Lung (tissue), 12 donors: ENCODE data around the gene TACR1. TPM values are rescaled to one million over a fixed set of nuclear protein-coding genes. Genes with fewer than 3 reads are reported as not detected.
A peak's percentile ranks its signal among the peaks of the same experiment; 100 is the strongest.

Experiments used
- ATAC-seq: fragments of 200-7000 bp; cut with Tn5 transposase; one replicate; pipeline ENCODE4 v1.9.1; 2020; ENCODE audit warnings: moderate number of reproducible peaks; ENCODE audit not compliant: insufficient read depth, low FRiP score
- DNase-seq, 3 donors: peaks; one replicate each; pipeline ENCODE4 v3.0.0-alpha.2; 2013 to 2017
- H3K27ac ChIP-seq, 2 donors: one replicate each; pipeline ENCODE4 v1.5.1; 2013; ENCODE audit warnings: mild to moderate bottlenecking in 2 of 2, moderate library complexity in 2 of 2, control low read depth in 1 of 2, inconsistent platforms in 1 of 2, low read depth in 1 of 2, low read length in 1 of 2
- H3K27me3 ChIP-seq, 3 donors: one replicate each; pipeline ENCODE4 v1.5.1; 2013; ENCODE audit warnings: low read length in 2 of 3; ENCODE audit not compliant: control insufficient read depth in 3 of 3, insufficient read depth in 3 of 3
- H3K36me3 ChIP-seq, 4 donors: one replicate each; pipeline ENCODE4 v1.5.1; 2013; ENCODE audit warnings: low read length in 4 of 4, mild to moderate bottlenecking in 1 of 4, moderate library complexity in 1 of 4; ENCODE audit not compliant: control insufficient read depth in 4 of 4, insufficient read depth in 4 of 4
- H3K4me1 ChIP-seq, 5 donors: one replicate each; pipeline ENCODE4 v1.5.1; 2013; ENCODE audit warnings: low read length in 5 of 5, mild to moderate bottlenecking in 2 of 5, moderate library complexity in 1 of 5; ENCODE audit not compliant: control insufficient read depth in 5 of 5, insufficient read depth in 5 of 5
- H3K4me3 ChIP-seq: one replicate; pipeline ENCODE4 v1.5.1; 2013; ENCODE audit warnings: mild to moderate bottlenecking, control low read depth, moderate library complexity
- H3K9ac ChIP-seq, 2 donors: one replicate each; pipeline ENCODE4 v1.5.1; 2013; ENCODE audit warnings: low read length in 2 of 2, control low read depth in 1 of 2; ENCODE audit not compliant: insufficient read depth in 1 of 2
- H3K9me3 ChIP-seq, 4 donors: one replicate each; pipeline ENCODE4 v1.5.1; 2013; ENCODE audit warnings: low read length in 3 of 4, mild to moderate bottlenecking in 1 of 4, moderate library complexity in 1 of 4; ENCODE audit not compliant: control insufficient read depth in 4 of 4, insufficient read depth in 3 of 4
- CTCF ChIP-seq: IDR thresholded peaks from 2 replicates; pipeline ENCODE4 v1.5.1; 2012; ENCODE audit warnings: mild to moderate bottlenecking; ENCODE audit errors: control extremely low read depth, extremely low read depth
- WGBS, 2 donors: extraction: QIAGEN DNeasy Blood & Tissue Kit; methylation state at CpG; one replicate each; pipeline ENCODE4 v1.1.7; 2013; 5-methylcytosine and 5-hydroxymethylcytosine counted together
- polyA plus RNA-seq, 2 donors: library from polyadenylated mRNA; stranded (reverse); fragments of 200-250 nt; gene quantifications; one replicate each; pipeline ENCODE4 v1.2.1, GENCODE V29; 2013
- total RNA-seq, 2 donors: library from RNA; depleted of rRNA in 1 of 2; stranded (reverse); fragments of >200 nt in 1 of 2; gene quantifications; one replicate each; pipeline ENCODE4 v1.2.1, GENCODE V29; 2014 to 2021
- donor health status: control.
- donor health status: control.
- donor health status: Bipolar disorder and iron deficiency.
- donor health status: healthy.
- donor health status: DM: yes; HTN: yes; CAD: no.

Gene TACR1
- total and polyA plus RNA-seq, 4 donors: 0.33 to 1.6 (median 0.59) TPM

DNA sequence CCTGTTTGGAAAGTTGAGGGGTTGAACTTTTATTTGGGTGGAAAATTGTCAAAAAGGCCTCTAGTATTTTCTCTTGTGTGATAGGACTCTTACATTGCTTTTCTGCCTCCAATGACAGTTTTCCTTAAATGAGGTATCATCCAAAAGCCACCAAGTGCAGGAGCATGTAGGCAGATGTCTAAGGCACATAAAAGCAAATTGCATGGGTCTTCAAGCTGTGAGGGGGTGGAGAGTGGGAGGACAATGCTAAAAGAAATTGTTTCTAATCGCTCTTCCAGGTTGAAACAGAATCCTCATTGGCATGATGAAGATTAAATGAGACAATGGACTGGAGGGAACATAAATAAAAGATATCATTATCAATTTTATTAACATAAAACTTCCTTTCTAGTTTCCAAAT lies 6.8 kb downstream of the TACR1 start:
- WGBS, 2 donors: 89 to 93% methylated on average over 1 of the region's 1 CpG
- ATAC-seq: no peak
- no peak for DNase-seq
- Histone ChIP-seq H3K4me3 (no peak overlapping the region), H3K4me1 (peaks cover 0 to 9% (median 2%) of the 10 kb centered on the region in 5 donors), H3K9me3 (no peaks in the 10 kb centered on the region), H3K9ac (no peak overlapping the region), H3K27me3 (peaks cover 0 to 12% (median 0%) of the 10 kb centered on the region in 3 donors), H3K27ac (no peak overlapping the region), H3K36me3 (no peaks in the 10 kb centered on the region)
- TF ChIP-seq CTCF: no peak

GRCh38 chr2:75190271-75190990 lies 8.9 kb downstream of the TACR1 start:
- Histone ChIP-seq H3K4me1 (peaks cover 0 to 20% (median 4%) of the 10 kb centered on the region in 5 donors), H3K27ac (no peak overlapping the region), H3K27me3 (no peaks in the 10 kb centered on the region), H3K36me3 (no peaks in the 10 kb centered on the region), H3K9ac (no peak overlapping the region), H3K9me3 (no peaks in the 10 kb centered on the region), H3K4me3 (no peak overlapping the region)
- 92 to 93% methylated on average over 3 of the region's 3 CpGs for WGBS, 2 donors
- no peak for TF ChIP-seq CTCF
- DNase-seq: no peak
- ATAC-seq: no peak

GRCh38 chr2:75186821-75187220 lies 12.5 kb downstream of the TACR1 start:
- no peaks in the 10 kb centered on the region for H3K27me3 ChIP-seq
- no peak for TF ChIP-seq CTCF
- 40 to 56% methylated on average over 1 of the region's 1 CpG for WGBS, 2 donors
- H3K4me3 ChIP-seq: no peak overlapping the region
- H3K27ac ChIP-seq: no peak overlapping the region
- H3K4me1 ChIP-seq: peaks cover 0 to 20% (median 4%) of the 10 kb centered on the region in 5 donors
- H3K36me3 ChIP-seq: no peaks in the 10 kb centered on the region
- H3K9ac ChIP-seq: no peak overlapping the region
- DNase-seq (peak; percentile 84 to 91 (median 88)), ATAC-seq (no peak)
- H3K9me3 ChIP-seq: no peaks in the 10 kb centered on the region
